ENCODE results near the gene MAP2K1.

Gene MAP2K1

DNA sequence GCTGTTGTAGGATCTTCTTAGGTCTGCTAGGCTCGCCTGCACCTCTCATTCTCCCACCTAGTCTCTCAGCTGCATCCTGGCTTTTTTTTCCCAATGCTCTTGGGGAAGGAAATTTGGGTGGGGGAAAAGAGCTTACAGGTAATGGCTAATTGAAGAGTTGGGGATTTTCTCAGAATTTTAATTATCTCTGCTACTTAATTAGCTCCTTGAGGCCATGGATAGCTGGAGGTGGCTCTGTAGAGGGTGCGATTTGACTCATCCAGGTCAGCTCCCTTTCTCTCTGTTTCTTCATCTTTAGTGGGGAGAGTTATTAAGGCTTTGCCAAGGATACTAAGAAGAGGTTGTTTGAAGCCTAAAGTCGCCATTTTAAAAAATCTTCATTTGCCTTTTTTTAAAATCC, 88.3 kb downstream of the MAP2K1 start:
- H3K27ac ChIP-seq (replicated peaks): no peak overlapping the region
- no peak for DNase-seq (ENCODE audit: low read depth in 1 of 2, low spot score in 1 of 2)
- no peak overlapping the region for H3K4me3 ChIP-seq (replicated peaks; ENCODE audit: insufficient read depth, low read length)
- no peaks in the 10 kb centered on the region for H3K27me3 ChIP-seq (ENCODE audit: insufficient read depth, poor library complexity, severe bottlenecking)
- TF ChIP-seq, protein P1, sequence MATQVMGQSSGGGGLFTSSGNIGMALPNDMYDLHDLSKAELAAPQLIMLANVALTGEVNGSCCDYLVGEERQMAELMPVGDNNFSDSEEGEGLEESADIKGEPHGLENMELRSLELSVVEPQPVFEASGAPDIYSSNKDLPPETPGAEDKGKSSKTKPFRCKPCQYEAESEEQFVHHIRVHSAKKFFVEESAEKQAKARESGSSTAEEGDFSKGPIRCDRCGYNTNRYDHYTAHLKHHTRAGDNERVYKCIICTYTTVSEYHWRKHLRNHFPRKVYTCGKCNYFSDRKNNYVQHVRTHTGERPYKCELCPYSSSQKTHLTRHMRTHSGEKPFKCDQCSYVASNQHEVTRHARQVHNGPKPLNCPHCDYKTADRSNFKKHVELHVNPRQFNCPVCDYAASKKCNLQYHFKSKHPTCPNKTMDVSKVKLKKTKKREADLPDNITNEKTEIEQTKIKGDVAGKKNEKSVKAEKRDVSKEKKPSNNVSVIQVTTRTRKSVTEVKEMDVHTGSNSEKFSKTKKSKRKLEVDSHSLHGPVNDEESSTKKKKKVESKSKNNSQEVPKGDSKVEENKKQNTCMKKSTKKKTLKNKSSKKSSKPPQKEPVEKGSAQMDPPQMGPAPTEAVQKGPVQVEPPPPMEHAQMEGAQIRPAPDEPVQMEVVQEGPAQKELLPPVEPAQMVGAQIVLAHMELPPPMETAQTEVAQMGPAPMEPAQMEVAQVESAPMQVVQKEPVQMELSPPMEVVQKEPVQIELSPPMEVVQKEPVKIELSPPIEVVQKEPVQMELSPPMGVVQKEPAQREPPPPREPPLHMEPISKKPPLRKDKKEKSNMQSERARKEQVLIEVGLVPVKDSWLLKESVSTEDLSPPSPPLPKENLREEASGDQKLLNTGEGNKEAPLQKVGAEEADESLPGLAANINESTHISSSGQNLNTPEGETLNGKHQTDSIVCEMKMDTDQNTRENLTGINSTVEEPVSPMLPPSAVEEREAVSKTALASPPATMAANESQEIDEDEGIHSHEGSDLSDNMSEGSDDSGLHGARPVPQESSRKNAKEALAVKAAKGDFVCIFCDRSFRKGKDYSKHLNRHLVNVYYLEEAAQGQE (IDR thresholded peaks at IDR 0.05; ENCODE audit: insufficient replicate concordance, low read depth): no peak
- TF ChIP-seq, protein P2, sequence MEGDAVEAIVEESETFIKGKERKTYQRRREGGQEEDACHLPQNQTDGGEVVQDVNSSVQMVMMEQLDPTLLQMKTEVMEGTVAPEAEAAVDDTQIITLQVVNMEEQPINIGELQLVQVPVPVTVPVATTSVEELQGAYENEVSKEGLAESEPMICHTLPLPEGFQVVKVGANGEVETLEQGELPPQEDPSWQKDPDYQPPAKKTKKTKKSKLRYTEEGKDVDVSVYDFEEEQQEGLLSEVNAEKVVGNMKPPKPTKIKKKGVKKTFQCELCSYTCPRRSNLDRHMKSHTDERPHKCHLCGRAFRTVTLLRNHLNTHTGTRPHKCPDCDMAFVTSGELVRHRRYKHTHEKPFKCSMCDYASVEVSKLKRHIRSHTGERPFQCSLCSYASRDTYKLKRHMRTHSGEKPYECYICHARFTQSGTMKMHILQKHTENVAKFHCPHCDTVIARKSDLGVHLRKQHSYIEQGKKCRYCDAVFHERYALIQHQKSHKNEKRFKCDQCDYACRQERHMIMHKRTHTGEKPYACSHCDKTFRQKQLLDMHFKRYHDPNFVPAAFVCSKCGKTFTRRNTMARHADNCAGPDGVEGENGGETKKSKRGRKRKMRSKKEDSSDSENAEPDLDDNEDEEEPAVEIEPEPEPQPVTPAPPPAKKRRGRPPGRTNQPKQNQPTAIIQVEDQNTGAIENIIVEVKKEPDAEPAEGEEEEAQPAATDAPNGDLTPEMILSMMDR (IDR thresholded peaks at IDR 0.05; ENCODE audit: insufficient read depth, low read length): no peak
- TF ChIP-seq SPI1 (IDR thresholded peaks at IDR 0.05; ENCODE audit: borderline replicate concordance, low read depth) (no peak), GABPA (IDR thresholded peaks at IDR 0.05; ENCODE audit: low read depth) (no peak), POLR2AphosphoS5 (IDR thresholded peaks at IDR 0.05; ENCODE audit: low read depth) (no peak)

- no peak for TF ChIP-seq SPI1 (IDR thresholded peaks at IDR 0.05; ENCODE audit: borderline replicate concordance, low read depth)
- TF ChIP-seq, protein P1 (IDR thresholded peaks at IDR 0.05; ENCODE audit: insufficient replicate concordance, low read depth): no peak
- TF ChIP-seq, protein P2 (IDR thresholded peaks at IDR 0.05; ENCODE audit: insufficient read depth, low read length): no peak
- TF ChIP-seq GABPA (IDR thresholded peaks at IDR 0.05; ENCODE audit: low read depth): no peak
- TF ChIP-seq POLR2AphosphoS5 (IDR thresholded peaks at IDR 0.05; ENCODE audit: low read depth): no peak
- Histone ChIP-seq H3K4me3 (replicated peaks; ENCODE audit: insufficient read depth, low read length) (no peak overlapping the region), H3K27ac (replicated peaks) (no peak overlapping the region), H3K27me3 (ENCODE audit: insufficient read depth, poor library complexity, severe bottlenecking) (no peaks in the 10 kb centered on the region)
- DNase-seq (ENCODE audit: low read depth in 1 of 2, low spot score in 1 of 2): no peak
Observed at GRCh38 chr15:66476535-66476934, 89.8 kb downstream of the MAP2K1 start.

DNA sequence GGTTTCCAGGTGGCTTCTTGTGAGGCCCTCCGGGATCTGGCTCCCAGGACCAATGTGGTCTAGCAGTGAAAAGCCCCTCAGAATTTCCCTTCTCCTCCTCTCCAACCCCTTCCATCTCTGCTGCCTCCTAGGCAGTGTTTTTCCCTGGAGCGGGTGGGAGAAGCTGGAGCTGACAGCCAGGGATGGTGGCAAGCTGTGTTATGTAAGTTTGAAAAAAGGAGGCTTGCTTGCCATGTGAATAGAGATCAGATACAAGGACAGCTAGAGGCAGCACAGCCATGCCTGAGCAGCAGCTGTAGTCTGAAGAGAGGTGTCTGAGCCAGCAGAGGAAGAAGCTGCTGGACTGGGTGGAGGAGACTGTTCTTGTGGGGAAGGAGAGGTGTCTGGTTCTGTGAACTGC, 90.3 kb downstream of the MAP2K1 start:
- DNase-seq (ENCODE audit: low read depth in 1 of 2, low spot score in 1 of 2): no peak
- no peak overlapping the region for H3K27ac ChIP-seq (replicated peaks)
- H3K27me3 ChIP-seq (ENCODE audit: insufficient read depth, poor library complexity, severe bottlenecking): no peaks in the 10 kb centered on the region
- TF ChIP-seq SPI1 (IDR thresholded peaks at IDR 0.05; ENCODE audit: borderline replicate concordance, low read depth) (no peak), GABPA (IDR thresholded peaks at IDR 0.05; ENCODE audit: low read depth) (no peak), POLR2AphosphoS5 (IDR thresholded peaks at IDR 0.05; ENCODE audit: low read depth) (no peak)
- TF ChIP-seq, protein P2 (IDR thresholded peaks at IDR 0.05; ENCODE audit: insufficient read depth, low read length): no peak
- TF ChIP-seq, protein P1 (IDR thresholded peaks at IDR 0.05; ENCODE audit: insufficient replicate concordance, low read depth): no peak
- no peak overlapping the region for H3K4me3 ChIP-seq (replicated peaks; ENCODE audit: insufficient read depth, low read length)

Measured in HL-60 (cell line).